Dedifferentiated amniotic fluid mesenchymal stem cell (primary cell): ENCODE results near the gene TMEM134.
"Not testable (repeated sequence)": the region's sequence is repeated elsewhere in the genome, so short reads cannot be mapped to it uniquely, and the experiment has no call there.

Experiments
- DNase-seq: peaks from one replicate; pipeline ENCODE4 v3.0.0-alpha.2; 2016; ENCODE audit errors: extremely low spot score

The TMEM134 gene

GRCh38 chr11:67485873-67486361 is 16.9 kb upstream of the TMEM134 start:
- not testable (repeated sequence) for DNase-seq

GRCh38 chr11:67484847-67485311 is 15.8 kb upstream of the TMEM134 start:
- DNase-seq: no peak

- no peak for DNase-seq
Observed at GRCh38 chr11:67483831-67484665, 15.0 kb upstream of the TMEM134 start.

- peak; percentile 99 for DNase-seq
Observed at GRCh38 chr11:67482827-67483798, 14.1 kb upstream of the TMEM134 start, which contains the start of gene AIP. AIP (plus strand) TSS chr11:67483026; CDS start chr11:67483159, 133 bp downstream.

- no peak for DNase-seq
Observed at GRCh38 chr11:67482275-67482826, 13.3 kb upstream of the TMEM134 start.

- DNase-seq: not testable (repeated sequence)
Observed at GRCh38 chr11:67477344-67478050, 8.4 kb upstream of the TMEM134 start.

GRCh38 chr11:67476692-67477091 is 7.6 kb upstream of the TMEM134 start:
- DNase-seq: not testable (repeated sequence)

GRCh38 chr11:67472882-67473281 is 3.8 kb upstream of the TMEM134 start:
- no peak for DNase-seq

GRCh38 chr11:67470337-67471002 is 1.4 kb upstream of the TMEM134 start:
- no peak for DNase-seq

GRCh38 chr11:67469508-67469811 is 409 bp upstream of the TMEM134 start:
- DNase-seq: no peak

- no peak for DNase-seq
Observed at GRCh38 chr11:67468456-67468758, 644 bp downstream of the TMEM134 start.

GRCh38 chr11:67468056-67468455 is 995 bp downstream of the TMEM134 start:
- no peak for DNase-seq

GRCh38 chr11:67466962-67467771 is 1.9 kb downstream of the TMEM134 start:
- DNase-seq: no peak

GRCh38 chr11:67466367-67466766 is 2.7 kb downstream of the TMEM134 start:
- DNase-seq: no peak

- DNase-seq: not testable (repeated sequence)
Observed at GRCh38 chr11:67465530-67465929, 3.5 kb downstream of the TMEM134 start.

GRCh38 chr11:67465189-67465510 is 3.9 kb downstream of the TMEM134 start:
- no peak for DNase-seq

- no peak for DNase-seq
Observed at GRCh38 chr11:67464411-67465188, 4.5 kb downstream of the TMEM134 start.

- DNase-seq: no peak
Observed at GRCh38 chr11:67463680-67464410, 5.2 kb downstream of the TMEM134 start.

- DNase-seq: no peak
Observed at GRCh38 chr11:67463186-67463585, 5.9 kb downstream of the TMEM134 start.
